HG03280 (cell line): ENCODE data around the gene TOM1.

Experiments
- ATAC-seq: cut with Tn5 transposase; IDR thresholded peaks from one replicate; pipeline ENCODE4 v1.9.1; 2021; ENCODE audit warnings: mild to moderate bottlenecking, moderate library complexity; ENCODE audit not compliant: unreplicated experiment

The TOM1 gene

DNA sequence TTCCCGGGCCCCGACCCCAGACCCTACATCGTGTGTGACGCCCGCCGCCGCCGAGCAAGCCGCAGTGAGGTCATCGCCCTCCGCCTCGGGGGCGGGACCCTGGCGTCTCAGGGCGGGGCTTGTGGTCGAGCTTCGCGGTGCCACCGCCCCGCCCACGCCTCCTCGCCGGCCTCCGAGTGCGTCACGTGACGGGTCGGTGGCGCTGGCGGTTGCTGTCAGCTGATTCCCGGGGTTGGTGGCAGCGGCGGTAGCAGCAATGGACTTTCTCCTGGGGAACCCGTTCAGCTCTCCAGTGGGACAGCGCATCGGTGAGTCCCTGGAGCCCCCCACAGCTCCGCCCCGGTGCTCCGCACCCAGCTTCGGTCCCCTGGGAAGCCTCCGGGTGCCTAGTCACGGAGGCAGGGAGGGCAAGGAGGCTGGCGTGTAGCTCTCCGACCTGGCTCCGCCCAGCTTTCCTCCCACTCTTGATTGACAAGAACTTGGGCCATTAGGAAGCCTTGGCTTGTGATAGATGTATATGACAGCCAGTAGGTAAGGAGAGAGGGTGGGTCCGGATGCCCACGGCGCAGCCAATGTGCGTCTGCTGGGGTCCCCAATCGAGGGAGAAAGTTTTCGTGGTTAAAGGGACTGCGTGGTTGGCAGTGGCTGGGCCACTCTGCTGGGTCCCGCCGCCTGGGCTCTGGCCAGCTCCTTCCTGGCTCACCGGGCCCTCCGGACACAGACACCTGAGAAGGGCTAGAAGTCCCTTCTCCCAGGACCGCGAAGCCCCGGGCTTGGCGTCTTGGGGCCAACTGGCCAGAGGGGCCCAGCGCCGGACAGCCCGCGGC, at the start of gene TOM1:
TOM1 (plus strand) TSS at position 222 of the 827 bp plus-strand sequence; CDS start at position 257, 35 bp downstream.
- peak; percentile 94 for ATAC-seq

DNA sequence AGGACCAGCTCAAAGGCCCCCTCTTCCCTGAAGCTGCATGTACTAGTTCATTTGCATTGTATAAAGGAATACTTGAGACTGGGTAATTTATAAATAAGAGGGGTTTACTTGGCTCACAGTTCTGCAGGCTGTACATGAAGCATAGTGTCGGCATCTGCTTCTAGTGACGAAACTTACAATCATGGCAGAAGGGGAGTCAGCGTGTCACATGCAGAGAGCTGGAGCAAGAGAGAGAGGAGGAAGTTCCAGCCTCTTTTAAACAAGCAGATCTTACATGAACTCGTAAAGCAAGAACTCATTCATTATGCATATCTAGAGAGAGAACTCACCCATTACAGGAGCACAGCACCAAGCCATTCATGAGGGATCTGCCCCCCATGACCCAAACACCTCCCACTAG, 49.5 kb upstream of the TOM1 start:
- no peak for ATAC-seq

DNA sequence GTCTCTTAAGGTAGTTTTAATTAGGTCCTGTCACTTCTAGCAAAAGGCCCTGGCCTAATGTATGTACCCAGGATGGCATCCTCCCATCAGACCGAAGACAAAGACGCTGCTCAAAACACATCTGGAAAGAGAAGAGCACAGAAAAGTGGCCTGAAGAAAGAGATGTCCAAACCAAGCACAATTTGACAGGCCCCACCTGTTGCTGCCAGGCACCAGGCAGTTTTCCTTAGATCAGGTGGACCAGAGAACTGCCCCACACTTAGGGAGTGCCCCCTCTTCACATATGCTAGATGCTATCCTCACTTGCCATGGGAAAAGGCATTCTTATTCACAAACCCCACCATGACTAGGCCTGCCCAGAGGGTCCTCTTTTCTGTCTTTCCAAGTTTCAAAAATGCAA, 45.7 kb upstream of the TOM1 start:
- no peak for ATAC-seq

GRCh38 chr22:35257002-35257320, 42.7 kb upstream of the TOM1 start:
- no peak for ATAC-seq

DNA sequence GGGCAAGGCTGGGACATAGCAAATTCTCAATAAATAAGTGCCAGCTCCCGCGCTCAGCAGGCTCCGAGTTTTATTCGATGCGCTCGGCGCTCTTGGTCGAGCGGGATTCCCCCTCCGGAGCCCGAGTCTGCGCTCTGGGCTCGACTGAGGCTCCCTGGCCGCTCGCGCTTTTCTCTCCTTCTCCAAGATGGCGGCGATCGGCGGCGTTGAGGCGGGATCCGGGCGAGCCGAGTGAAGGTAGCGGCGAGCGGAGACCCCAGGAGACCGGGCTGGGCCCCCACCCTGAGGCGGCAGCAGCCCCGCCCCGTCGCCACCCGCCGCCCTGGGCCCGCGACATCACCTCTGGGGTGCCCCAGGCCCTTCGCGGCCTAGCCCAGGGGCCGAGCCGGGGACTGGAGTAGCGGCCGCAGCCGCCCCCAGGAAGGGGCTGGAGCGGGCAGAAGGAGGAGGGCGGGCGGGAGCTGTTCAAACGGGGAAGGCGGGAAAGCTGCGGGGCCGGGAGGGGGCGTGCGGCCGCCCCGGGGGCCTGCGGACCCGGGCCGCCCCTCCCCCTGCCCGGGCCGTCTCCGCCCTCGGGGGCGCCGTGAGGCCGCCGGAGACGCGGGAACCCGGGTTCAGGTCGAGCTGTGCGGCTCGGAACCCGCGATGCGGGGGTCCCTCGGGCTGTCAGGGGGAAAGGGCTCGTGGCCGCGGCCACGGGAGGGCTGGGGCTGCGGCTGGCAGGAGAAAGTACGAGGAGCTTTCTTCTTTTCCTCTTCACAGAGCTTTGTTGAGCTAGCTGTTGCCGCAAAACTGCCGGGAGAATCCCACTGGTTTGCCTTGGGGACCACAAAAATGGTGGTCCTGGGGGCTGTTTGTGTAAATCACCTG, 42.1 kb upstream of the TOM1 start, which contains the start of gene HMGXB4:
HMGXB4 (plus strand) TSS at position 173 of the 870 bp plus-strand sequence. CDS start 4,898 bp downstream, outside the sequence.
- peak; percentile 88 for ATAC-seq

DNA sequence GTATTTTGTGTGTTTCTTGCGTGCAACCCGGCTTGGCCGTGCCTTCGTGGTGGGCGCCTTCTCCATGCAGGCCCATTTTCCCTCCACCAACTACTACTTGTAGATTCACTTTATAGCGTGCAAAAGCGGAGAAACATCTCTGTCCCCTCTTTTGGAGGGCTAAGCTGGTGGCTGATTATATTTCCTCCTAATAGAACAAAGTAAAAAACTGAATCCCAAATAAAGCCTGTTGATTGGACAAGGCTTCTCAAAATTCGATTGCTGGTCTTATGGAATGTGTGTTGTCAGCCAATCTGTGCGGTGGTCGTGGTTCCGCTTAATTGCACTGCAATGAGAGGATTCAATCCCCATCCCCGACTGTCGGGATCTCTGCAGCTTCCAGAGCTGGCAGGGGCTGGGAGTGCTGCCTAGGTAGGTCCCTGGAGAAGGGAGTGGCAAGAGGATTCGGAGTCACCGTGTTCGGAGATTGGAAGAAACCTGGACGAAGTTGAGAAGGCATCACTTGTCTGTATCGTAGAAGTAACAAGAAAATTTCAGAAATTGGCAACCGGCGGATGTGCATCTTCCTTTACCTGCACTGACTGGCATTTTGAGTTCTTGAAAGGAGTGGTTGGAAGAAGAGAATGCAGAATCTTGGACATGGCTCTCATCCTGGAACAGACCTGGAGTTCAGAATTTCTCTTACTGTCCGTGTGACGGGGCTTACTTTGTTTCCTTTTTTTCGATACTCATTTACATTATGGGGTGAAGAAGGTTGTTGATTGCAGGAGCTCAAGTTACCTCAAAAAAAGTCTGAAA, 41.3 kb upstream of the TOM1 start:
- ATAC-seq: no peak

DNA sequence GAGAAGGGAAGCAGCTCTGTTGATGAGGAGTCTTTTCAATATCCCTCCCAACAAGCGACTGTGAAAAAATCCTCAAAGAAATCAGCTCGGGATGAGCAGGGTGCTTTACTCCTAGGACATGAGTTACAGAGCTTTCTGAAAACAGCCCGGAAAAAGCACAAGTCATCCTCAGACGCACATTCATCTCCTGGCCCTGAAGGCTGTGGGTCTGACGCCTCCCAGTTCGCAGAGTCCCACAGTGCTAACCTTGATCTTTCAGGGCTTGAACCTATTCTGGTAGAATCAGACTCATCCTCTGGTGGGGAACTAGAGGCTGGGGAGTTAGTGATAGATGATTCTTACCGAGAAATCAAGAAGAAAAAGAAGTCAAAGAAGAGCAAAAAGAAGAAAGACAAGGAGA, 34.7 kb upstream of the TOM1 start:
- no peak for ATAC-seq

DNA sequence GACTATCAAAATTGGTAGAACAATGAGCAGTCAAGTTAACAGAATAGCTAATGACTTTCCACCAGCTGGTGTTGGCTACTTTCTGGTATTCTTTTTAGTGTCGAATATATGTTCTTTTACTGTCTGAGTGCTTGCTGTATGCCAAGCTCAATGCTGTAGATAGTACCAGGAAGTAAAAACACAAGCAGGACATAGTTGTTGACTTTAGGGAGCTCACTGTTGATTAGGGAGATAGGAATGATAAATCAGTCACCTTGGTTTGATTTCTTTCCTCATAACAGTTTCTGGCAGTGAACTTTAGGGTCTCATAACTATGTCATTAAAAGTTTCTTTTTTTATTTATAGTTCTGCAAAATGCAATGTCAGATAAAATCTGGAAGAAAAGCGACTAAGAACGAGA, 33.4 kb upstream of the TOM1 start:
- no peak for ATAC-seq

DNA sequence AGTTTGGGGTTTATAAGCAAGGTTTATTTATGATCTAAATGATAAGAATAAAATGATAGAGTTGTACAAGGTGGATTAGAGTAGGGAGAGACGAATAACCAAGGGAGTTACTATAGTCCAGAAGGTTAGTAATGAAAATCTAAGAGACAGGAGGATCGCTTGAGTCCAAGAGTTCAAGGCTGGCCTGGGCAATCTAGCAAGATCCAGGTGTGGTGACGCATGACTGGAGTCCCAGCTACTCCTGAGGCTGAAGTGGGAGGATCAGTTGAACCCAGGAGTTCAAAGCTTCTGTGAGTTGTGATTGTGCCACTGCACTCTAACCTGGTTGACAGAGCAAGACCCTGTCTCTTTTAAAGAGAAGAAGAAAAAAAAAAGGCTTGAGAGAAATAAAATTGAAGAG, 30.1 kb upstream of the TOM1 start:
- no peak for ATAC-seq

- ATAC-seq: no peak
Measured at GRCh38 chr22:35274154-35274871, 25.4 kb upstream of the TOM1 start.

GRCh38 chr22:35275580-35275979, 24.1 kb upstream of the TOM1 start:
- no peak for ATAC-seq

DNA sequence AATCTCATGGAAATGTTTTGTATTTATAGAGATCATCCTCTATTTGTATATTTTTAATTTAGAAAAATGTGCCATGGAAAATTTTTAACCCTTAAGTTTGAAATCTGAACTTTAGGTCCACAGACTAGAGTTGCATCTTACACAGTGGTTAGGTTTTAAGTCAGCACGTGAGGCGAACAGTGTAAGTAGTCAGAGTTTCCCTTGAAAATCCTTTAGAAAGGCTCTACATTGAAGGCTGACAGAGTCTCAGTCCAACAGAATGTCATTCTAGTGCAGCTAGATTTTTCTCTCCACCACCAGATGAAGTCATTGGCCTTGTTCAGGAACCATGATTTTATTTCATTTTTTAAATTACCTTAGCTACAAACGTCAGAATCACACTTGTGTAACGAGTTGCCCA, 23.7 kb upstream of the TOM1 start:
- ATAC-seq: no peak

DNA sequence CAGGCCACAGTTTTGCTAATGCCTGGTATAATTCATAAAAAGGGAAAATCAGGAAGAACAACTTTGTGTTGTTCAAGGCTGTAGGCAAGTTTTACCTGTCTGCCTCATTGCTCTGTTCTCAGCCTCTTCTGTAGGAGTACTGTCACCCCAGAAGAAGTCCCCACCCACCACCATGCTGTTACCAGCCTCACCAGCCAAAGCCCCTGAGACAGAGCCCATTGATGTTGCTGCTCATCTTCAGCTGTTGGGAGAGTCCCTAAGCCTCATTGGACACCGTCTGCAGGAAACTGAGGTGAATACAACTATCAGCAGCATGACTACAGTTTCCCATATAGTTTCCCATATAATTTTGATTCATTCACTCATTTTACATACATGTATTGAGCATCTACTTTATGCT, 11.6 kb upstream of the TOM1 start:
- ATAC-seq: no peak

GRCh38 chr22:35292786-35293185, 6.9 kb upstream of the TOM1 start:
- no peak for ATAC-seq

- ATAC-seq: no peak
Measured at GRCh38 chr22:35296051-35296450, 3.6 kb upstream of the TOM1 start.

GRCh38 chr22:35299217-35299672, 449 bp upstream of the TOM1 start:
- ATAC-seq: peak; percentile 7

- no peak for ATAC-seq
Measured at GRCh38 chr22:35301372-35301874, 1.7 kb downstream of the TOM1 start.

- no peak for ATAC-seq
Measured at GRCh38 chr22:35303029-35303624, 3.4 kb downstream of the TOM1 start.

- no peak for ATAC-seq
Measured at GRCh38 chr22:35305525-35306070, 5.9 kb downstream of the TOM1 start.
